Hepatocyte (in vitro differentiated cells): ENCODE data around the gene HRC. TPM values are rescaled to one million over a fixed set of nuclear protein-coding genes. Genes with fewer than 3 reads are reported as not detected.

Experiments
- DNase-seq: peaks from one replicate; pipeline ENCODE4 v3.0.0-alpha.2; 2016; ENCODE audit warnings: low spot score
- H2AFZ ChIP-seq: fragments of 200-600 bp; sonication (generic); 2 replicates; pipeline ENCODE4 v1.6.0; 2016; ENCODE audit warnings: antibody characterized with exemption, mild to moderate bottlenecking
- H3K27ac ChIP-seq: fragments of 200-600 bp; sonication (generic); 2 replicates; pipeline ENCODE4 v1.5.1; 2016; ENCODE audit warnings: mild to moderate bottlenecking
- H3K27me3 ChIP-seq: fragments of 200-600 bp; sonication (generic); 2 replicates; pipeline ENCODE4 v1.6.1; 2016
- H3K36me3 ChIP-seq: fragments of 200-600 bp; sonication (generic); replicated peaks from 2 replicates; pipeline ENCODE4 v1.5.1; 2016; ENCODE audit warnings: low read depth; ENCODE audit not compliant: insufficient read depth
- H3K4me1 ChIP-seq: fragments of 200-600 bp; sonication (generic); 2 replicates; pipeline ENCODE4 v1.5.1; 2016; ENCODE audit warnings: mild to moderate bottlenecking, moderate library complexity; ENCODE audit not compliant: insufficient read depth
- H3K4me2 ChIP-seq: fragments of 200-600 bp; sonication (generic); 2 replicates; pipeline ENCODE4 v1.6.0; 2016
- H3K4me3 ChIP-seq: fragments of 200-600 bp; sonication (generic); 2 replicates; pipeline ENCODE4 v1.5.1; 2016; ENCODE audit warnings: mild to moderate bottlenecking
- H3K79me2 ChIP-seq: fragments of 200-600 bp; sonication (generic); 2 replicates; pipeline ENCODE4 v1.6.0; 2017; ENCODE audit warnings: mild to moderate bottlenecking
- H3K9me2 ChIP-seq: fragments of 200-600 bp; sonication (generic); replicated peaks from 2 replicates; pipeline ENCODE4 v1.6.0; 2017; ENCODE audit warnings: mild to moderate bottlenecking; ENCODE audit not compliant: insufficient read depth
- H3K9me3 ChIP-seq: fragments of 200-600 bp; sonication (generic); 2 replicates; pipeline ENCODE4 v1.5.1; 2016; ENCODE audit warnings: low read depth, mild to moderate bottlenecking
- H4K20me1 ChIP-seq: fragments of 200-600 bp; sonication (generic); 2 replicates; pipeline ENCODE4 v1.6.0; 2016; ENCODE audit warnings: mild to moderate bottlenecking; ENCODE audit not compliant: insufficient read depth, poor library complexity, severe bottlenecking
- CTCF ChIP-seq: fragments of 200-600 bp; sonication (generic); IDR thresholded peaks from 2 replicates; pipeline ENCODE4 v1.5.1; 2016; ENCODE audit warnings: antibody characterized with exemption, mild to moderate bottlenecking; ENCODE audit not compliant: poor library complexity
- EZH2 ChIP-seq: fragments of 200-600 bp; sonication (generic); IDR thresholded peaks from 2 replicates; pipeline ENCODE4 v1.6.1; 2016; ENCODE audit warnings: antibody characterized with exemption, mild to moderate bottlenecking, borderline replicate concordance
- EZH2phosphoT487 ChIP-seq: fragments of 200-600 bp; sonication (generic); IDR thresholded peaks from one replicate; pipeline ENCODE4 v1.6.1; 2018; ENCODE audit warnings: antibody characterized with exemption, mild to moderate bottlenecking, low read depth, moderate library complexity; ENCODE audit not compliant: unreplicated experiment, severe bottlenecking
- WGBS: methylation state at CpG from one replicate; pipeline ENCODE4 v1.1.6; 2016; ENCODE audit warnings: low lambda C conversion rate; ENCODE audit errors: missing lambda C conversion rate; 5-methylcytosine and 5-hydroxymethylcytosine counted together
- polyA plus RNA-seq: library from polyadenylated mRNA; unstranded; fragments of >200 nt; fragmentation: Nextera tagmentation; extraction: Ambion mirVana; gene quantifications from 2 replicates; pipeline ENCODE4 v1.2.1, GENCODE V29; 2016
- total RNA-seq: library from RNA; depleted of rRNA; stranded (reverse); fragments of >200 nt; gene quantifications from 2 replicates; pipeline ENCODE4 v1.2.3, GENCODE V29; 2014

Gene HRC
- total and polyA plus RNA-seq, 2 experiments from 2014 or later, result 0.48 to 0.50 TPM

- Histone ChIP-seq H3K27me3 (no peaks in the 10 kb centered on the region), H3K27ac (no peak overlapping the region), H3K4me1 (no peaks in the 10 kb centered on the region), H3K9me3 (no peaks in the 10 kb centered on the region), H3K4me2 (no peak overlapping the region), H2AFZ (no peak overlapping the region), H4K20me1 (peaks cover 44% of the 10 kb centered on the region), H3K36me3 (no peaks in the 10 kb centered on the region), H3K4me3 (no peak overlapping the region), H3K79me2 (peaks cover 27% of the 10 kb centered on the region), H3K9me2 (no peaks in the 10 kb centered on the region)
- no peak for DNase-seq
- TF ChIP-seq EZH2 (no peak), EZH2phosphoT487 (no peak), CTCF (no peak)
- 96% methylated on average over 12 of the region's 12 CpGs for WGBS
Measured at GRCh38 chr19:49102303-49102702, 52.9 kb downstream of the HRC start.

Other genes with a start within 250 kb of the HRC start
- gene DHDH, start 221.7 kb downstream of the HRC start, total RNA-seq, result 0.72 and 3.7 TPM in 2 replicates
- 1.5 and 2.9 TPM in 2 replicates for gene DHDH, start 221.7 kb downstream of the HRC start, polyA plus RNA-seq
- 76.4 and 77.3 TPM in 2 replicates for gene BAX, start 200.5 kb downstream of the HRC start, total RNA-seq
- 106 and 116 TPM in 2 replicates for gene BAX, start 200.5 kb downstream of the HRC start, polyA plus RNA-seq
- gene FTL, start 190.1 kb downstream of the HRC start, total RNA-seq, result 8,878 and 9,969 TPM in 2 replicates
- 13,723 and 15,987 TPM in 2 replicates for gene FTL, start 190.1 kb downstream of the HRC start, polyA plus RNA-seq
- 29.2 and 37.4 TPM in 2 replicates for gene GYS1, start 162.1 kb downstream of the HRC start, total RNA-seq
- gene GYS1, start 162.1 kb downstream of the HRC start, polyA plus RNA-seq, result 45.9 and 54.8 TPM in 2 replicates
- 62.9 and 72.1 TPM in 2 replicates for gene RUVBL2, start 161.5 kb downstream of the HRC start, total RNA-seq
- 79.6 and 84.9 TPM in 2 replicates for gene RUVBL2, start 161.5 kb downstream of the HRC start, polyA plus RNA-seq
- not detected in 2 replicates for gene LHB, start 138.3 kb downstream of the HRC start, total RNA-seq
- gene LHB, start 138.3 kb downstream of the HRC start, polyA plus RNA-seq, result not detected in 2 replicates
- 1.1 TPM in 1 of 2 replicates, not detected in the other for gene CGB3, start 131.1 kb downstream of the HRC start, total RNA-seq
- not detected in 2 replicates for gene CGB3, start 131.1 kb downstream of the HRC start, polyA plus RNA-seq
- gene CGB2, start 123.5 kb downstream of the HRC start, total RNA-seq, result not detected in 2 replicates
- not detected in 2 replicates for gene CGB2, start 123.5 kb downstream of the HRC start, polyA plus RNA-seq
- not detected in 2 replicates for gene CGB1, start 118.5 kb downstream of the HRC start, total RNA-seq
- gene CGB1, start 118.5 kb downstream of the HRC start, polyA plus RNA-seq, result 0.52 TPM in 1 of 2 replicates, not detected in the other
- 1.5 and 1.9 TPM in 2 replicates for gene CGB5, start 111.5 kb downstream of the HRC start, total RNA-seq
- 0.22 and 1.2 TPM in 2 replicates for gene CGB5, start 111.5 kb downstream of the HRC start, polyA plus RNA-seq
- 0.50 TPM in 1 of 2 replicates, not detected in the other for gene CGB8, start 106.3 kb downstream of the HRC start, total RNA-seq
- gene CGB8, start 106.3 kb downstream of the HRC start, polyA plus RNA-seq, result 0.53 TPM in 1 of 2 replicates, not detected in the other
- gene CGB7, start 97.6 kb downstream of the HRC start, total RNA-seq, result 0.76 TPM in 1 of 2 replicates, not detected in the other
- gene CGB7, start 97.6 kb downstream of the HRC start, polyA plus RNA-seq, result 1.6 and 4.1 TPM in 2 replicates
- 2.9 and 3.4 TPM in 2 replicates for gene NTF4, start 90.6 kb downstream of the HRC start, total RNA-seq
- gene NTF4, start 90.6 kb downstream of the HRC start, polyA plus RNA-seq, result 6.9 and 11.5 TPM in 2 replicates
- not detected in 2 replicates for gene KCNA7, start 82.7 kb downstream of the HRC start, total RNA-seq
- not detected in 2 replicates for gene KCNA7, start 82.7 kb downstream of the HRC start, polyA plus RNA-seq
- 164 and 190 TPM in 2 replicates for gene SNRNP70, start 69.9 kb downstream of the HRC start, total RNA-seq
- 248 and 294 TPM in 2 replicates for gene SNRNP70, start 69.9 kb downstream of the HRC start, polyA plus RNA-seq
- 7.1 and 8.7 TPM in 2 replicates for gene LIN7B, start 41.0 kb downstream of the HRC start, total RNA-seq
- gene LIN7B, start 41.0 kb downstream of the HRC start, polyA plus RNA-seq, result 18.0 and 20.6 TPM in 2 replicates
- 1.9 TPM in 1 of 2 replicates, not detected in the other for gene C19orf73, start 36.3 kb downstream of the HRC start, total RNA-seq
- 2.6 and 2.7 TPM in 2 replicates for gene C19orf73, start 36.3 kb downstream of the HRC start, polyA plus RNA-seq
- 4.4 and 11.3 TPM in 2 replicates for gene PPFIA3, start 35.9 kb downstream of the HRC start, total RNA-seq
- gene PPFIA3, start 35.9 kb downstream of the HRC start, polyA plus RNA-seq, result 8.2 and 11.4 TPM in 2 replicates
- 6.6 and 7.0 TPM in 2 replicates for gene TRPM4, start 2.4 kb upstream of the HRC start, total RNA-seq
- gene TRPM4, start 2.4 kb upstream of the HRC start, polyA plus RNA-seq, result 20.5 and 23.2 TPM in 2 replicates
- 0.27 TPM in 1 of 2 replicates, not detected in the other for gene SLC6A16, start 169.8 kb upstream of the HRC start, total RNA-seq
- 0.27 and 1.1 TPM in 2 replicates for gene SLC6A16, start 169.8 kb upstream of the HRC start, polyA plus RNA-seq
- 0.27 and 1.9 TPM in 2 replicates for gene CD37, start 180.0 kb upstream of the HRC start, total RNA-seq
- 6.6 and 12.4 TPM in 2 replicates for gene CD37, start 180.0 kb upstream of the HRC start, polyA plus RNA-seq
- 35.4 and 42.2 TPM in 2 replicates for gene TEAD2, start 207.0 kb upstream of the HRC start, total RNA-seq
- 36.1 and 41.4 TPM in 2 replicates for gene TEAD2, start 207.0 kb upstream of the HRC start, polyA plus RNA-seq
- gene DKKL1, start 208.5 kb upstream of the HRC start, total RNA-seq, result 2.2 and 2.9 TPM in 2 replicates
- gene DKKL1, start 208.5 kb upstream of the HRC start, polyA plus RNA-seq, result 4.0 and 6.0 TPM in 2 replicates
- not detected in 2 replicates for gene KASH5, start 232.9 kb upstream of the HRC start, total RNA-seq
- gene KASH5, start 232.9 kb upstream of the HRC start, polyA plus RNA-seq, result not detected in 2 replicates